Endothelial cell of umbilical vein (primary cell): ENCODE measurements around the gene CLIC6. TPM values are rescaled to one million over a fixed set of nuclear protein-coding genes. Genes with fewer than 3 reads are reported as not detected.

Experiments
- BruUV-seq: library from RNA; stranded (reverse); fragments of 400-500 nt; replicated peaks from 2 replicates; lab custom pipeline; 2021; lab: Mats Ljungman, UMichigan
- CTCF ChIA-PET: fragments of 300-600, 350-600 bp; sonication (Branson Sonifier 250); formaldehyde crosslinking; loops from one replicate; lab custom pipeline; 2021; ENCODE audit warnings: antibody characterized with exemption, inconsistent platforms; lab: Charles Lee
- POLR2A ChIA-PET: fragments of 300-600, 350-600 bp; sonication (Branson Sonifier 250); formaldehyde crosslinking; loops from one replicate; lab custom pipeline; 2021; ENCODE audit warnings: antibody characterized with exemption, inconsistent platforms; lab: Charles Lee
- DNase-seq: peaks from one replicate; pipeline ENCODE4 v3.0.0-alpha.2; 2011; ENCODE audit warnings: low read depth, low spot score
- FAIRE-seq: peaks from 2 replicates; lab custom pipeline; 2011; peaks lifted over from hg19 to GRCh38; lab: Jason Lieb, UNC
- H2AFZ ChIP-seq: 2 replicates; pipeline ENCODE4 v1.6.0; 2012; ENCODE audit warnings: low read depth, low read length, control low read depth, inconsistent platforms
- H3K27ac ChIP-seq: 2 replicates; pipeline ENCODE4 v1.5.1; 2011; ENCODE audit warnings: low read depth, mild to moderate bottlenecking, control low read depth, low read length, moderate library complexity; ENCODE audit not compliant: insufficient read depth
- H3K27me3 ChIP-seq, 2 experiments: 2 replicates each; pipeline versions ENCODE4 v1.6.0 to v1.6.1; 2011; ENCODE audit warnings: low read length in 2 of 2, mixed read lengths in 1 of 2; ENCODE audit not compliant: control insufficient read depth in 2 of 2, insufficient read depth in 2 of 2
- H3K36me3 ChIP-seq, 2 experiments: 2 replicates in 1 of 2; 3 replicates in 1 of 2; pipeline ENCODE4 v1.5.1; 2011; ENCODE audit warnings: low read length in 2 of 2, mild to moderate bottlenecking in 1 of 2, moderate library complexity in 1 of 2; ENCODE audit not compliant: control insufficient read depth in 2 of 2, insufficient read depth in 2 of 2; ENCODE audit errors: extremely low read depth in 1 of 2
- H3K4me1 ChIP-seq: 3 replicates; pipeline ENCODE4 v1.5.1; 2011; ENCODE audit warnings: mild to moderate bottlenecking, low read length; ENCODE audit not compliant: control insufficient read depth, insufficient read depth; ENCODE audit errors: extremely low read depth
- H3K4me2 ChIP-seq: 2 replicates; pipeline ENCODE4 v1.6.1; 2011; ENCODE audit warnings: low read length, control low read depth, mixed read lengths; ENCODE audit not compliant: insufficient read depth
- H3K4me3 ChIP-seq, 3 experiments: fragments of 200-600 bp in 1 of 3; sonication (generic), shearing (Covaris generic) in 1 of 3; replicated peaks in 1 of 3; 2 replicates each; pipeline ENCODE4 v1.5.1; 2011 to 2016; ENCODE audit warnings: control low read depth in 3 of 3, low read length in 3 of 3, mild to moderate bottlenecking in 2 of 3, inconsistent platforms in 1 of 3, low read depth in 1 of 3, moderate library complexity in 1 of 3; ENCODE audit not compliant: insufficient read depth in 1 of 3
- H3K79me2 ChIP-seq: 2 replicates; pipeline ENCODE4 v1.6.0; 2012; ENCODE audit warnings: low read length, inconsistent platforms; ENCODE audit not compliant: control insufficient read depth, insufficient read depth
- H3K9ac ChIP-seq: replicated peaks from 2 replicates; pipeline ENCODE3; 2011; ENCODE audit warnings: low read length, control low read depth; ENCODE audit not compliant: insufficient read depth; ENCODE audit errors: extremely low read depth
- H3K9me1 ChIP-seq: replicated peaks from 3 replicates; pipeline ENCODE4 v1.6.0; 2011; ENCODE audit warnings: mild to moderate bottlenecking, low read length; ENCODE audit not compliant: control insufficient read depth, insufficient read depth; ENCODE audit errors: extremely low read depth
- H3K9me3 ChIP-seq: replicated peaks from 2 replicates; pipeline ENCODE4 v1.5.1; 2012; ENCODE audit warnings: low read length, inconsistent platforms; ENCODE audit not compliant: control insufficient read depth, insufficient read depth
- H4K20me1 ChIP-seq: replicated peaks from 2 replicates; pipeline ENCODE3; 2011; ENCODE audit warnings: mild to moderate bottlenecking, low read length; ENCODE audit not compliant: control insufficient read depth, insufficient read depth; ENCODE audit errors: extremely low read depth
- CTCF ChIP-seq, 2 donors: IDR thresholded peaks; 1 replicate in 1 of 2; 2 replicates in 1 of 2; pipeline ENCODE4 v1.5.1; 2011; ENCODE audit warnings: low read length in 2 of 2, mild to moderate bottlenecking in 2 of 2, moderate library complexity in 2 of 2, control low read depth in 1 of 2, inconsistent platforms in 1 of 2, low read depth in 1 of 2; ENCODE audit not compliant: insufficient read depth in 1 of 2; ENCODE audit errors: extremely low read depth in 1 of 2
- FOS ChIP-seq: IDR thresholded peaks from 2 replicates; pipeline ENCODE4 v1.6.1; 2011; ENCODE audit warnings: mild to moderate bottlenecking, low read length, moderate library complexity, borderline replicate concordance; ENCODE audit not compliant: insufficient read depth
- GATA2 ChIP-seq: IDR thresholded peaks from 2 replicates; pipeline ENCODE4 v1.7.0; 2011; ENCODE audit warnings: low read depth, mild to moderate bottlenecking, moderate library complexity, mixed read lengths, low read length; ENCODE audit not compliant: insufficient read length, insufficient read depth
- JUN ChIP-seq: IDR thresholded peaks from 2 replicates; pipeline ENCODE4 v1.6.1; 2011; ENCODE audit warnings: borderline replicate concordance, low read depth; ENCODE audit not compliant: insufficient read length, insufficient read depth
- MYC ChIP-seq: IDR thresholded peaks from one replicate; pipeline ENCODE4 v1.6.1; 2011; ENCODE audit warnings: mild to moderate bottlenecking, low read depth, low read length
- POLR2AphosphoS5 ChIP-seq: IDR thresholded peaks from 2 replicates; pipeline ENCODE4 v1.6.1; 2012; ENCODE audit warnings: low read depth, mild to moderate bottlenecking, control low read depth, low read length, moderate library complexity; ENCODE audit not compliant: insufficient read depth
- dilution Hi-C: fragments of 300-500 bp; cut with MboI; formaldehyde crosslinking; loops from one replicate; pipeline ENCODE4 v1.15.0; 2019; ENCODE audit warnings: low sequenced_read_pairs; ENCODE audit not compliant: extremely low pct_ligation_motif_present
- intact Hi-C: fragments of 100-400 bp; cut with micrococcal nuclease; formaldehyde crosslinking; loops from one replicate; pipeline ENCODE4 v1.10.0; 2022
- polyA plus RNA-seq, 4 experiments: library from polyadenylated mRNA; depleted of rRNA in 3 of 4; stranded (reverse) in 3 of 4; unstranded in 1 of 4; fragments of >200 nt; gene quantifications; 2 replicates each; pipeline versions ENCODE4 v1.2.1 to v1.2.3, GENCODE V29; 2011 to 2012; ENCODE audit warnings: missing spikeins in 1 of 4
- total RNA-seq: library from RNA; stranded (reverse); gene quantifications from 2 replicates; pipeline ENCODE4 v1.2.3, GENCODE V29; 2021

Gene CLIC6
- total and polyA plus RNA-seq, 2 donors (not counting 3 experiments of a cell fraction or from before 2014, with no cell fraction given), result not detected

- no peaks in the 10 kb centered on the region for H3K9me1 ChIP-seq
- intact Hi-C loops (no loop called here), dilution Hi-C loops (no loop called here)
- H3K27ac ChIP-seq, result no peak overlapping the region
- no peaks in the 10 kb centered on the region for H3K36me3 ChIP-seq
- no peak overlapping the region for H2AFZ ChIP-seq
- no peak for FAIRE-seq
- POLR2A ChIA-PET, result no interaction called here
- BruUV-seq, result no TSS peak
- CTCF ChIA-PET, result interaction anchor here (1.7 to 3.4 kb wide), 4 partner anchors 23 to 264 kb away, joined by 5 to 19 read pairs (median 13); no protein-coding TSS in a partner anchor
- H3K9ac ChIP-seq, result no peak overlapping the region
- no peak for DNase-seq
- no peaks in the 10 kb centered on the region for H3K79me2 ChIP-seq
- H3K27me3 ChIP-seq, result peaks cover 15 to 20% of the 10 kb centered on the region in 2 experiments
- H3K4me3 ChIP-seq, result no peak overlapping the region
- H4K20me1 ChIP-seq, result no peaks in the 10 kb centered on the region
- no peak overlapping the region for H3K4me2 ChIP-seq
- TF ChIP-seq CTCF (IDR thresholded peaks at IDR 0.05; ENCODE audit: extremely low read depth in 1 of 2, insufficient read depth in 1 of 2, low read depth in 1 of 2, low read length in 2 of 2), result no peak
- no peak for TF ChIP-seq JUN
- TF ChIP-seq POLR2AphosphoS5, result no peak
- TF ChIP-seq MYC, result no peak
- no peak for TF ChIP-seq GATA2
- no peak for TF ChIP-seq FOS
- H3K4me1 ChIP-seq, result no peaks in the 10 kb centered on the region
- no peaks in the 10 kb centered on the region for H3K9me3 ChIP-seq
Observed at GRCh38 chr21:34626131-34626530, 42.7 kb upstream of the CLIC6 start.
